H1 (cell line): ENCODE results near the gene NSUN4. TPM values are rescaled to one million over a fixed set of nuclear protein-coding genes. Genes with fewer than 3 reads are reported as not detected.
A peak's percentile ranks its signal among the peaks of the same experiment; 100 is the strongest.

Source experiments
- CHD2 ChIP-seq: IDR thresholded peaks from 2 replicates; pipeline ENCODE4 v1.6.1; 2012; ENCODE audit warnings: low read length, improper control_type of control experiment
- CREB1 ChIP-seq: IDR thresholded peaks from 2 replicates; pipeline ENCODE4 v1.6.1; 2012; ENCODE audit warnings: inconsistent platforms
- FOSL1 ChIP-seq: IDR thresholded peaks from 2 replicates; pipeline ENCODE4 v1.6.1; 2011; ENCODE audit warnings: mild to moderate bottlenecking, low read depth, low read length, moderate library complexity; ENCODE audit not compliant: insufficient read depth
- GABPA ChIP-seq: IDR thresholded peaks from 2 replicates; pipeline ENCODE4 v1.6.1; 2011; ENCODE audit warnings: mild to moderate bottlenecking, low read length, moderate library complexity, borderline replicate concordance; ENCODE audit not compliant: insufficient read depth
- GTF2F1 ChIP-seq: IDR thresholded peaks from 2 replicates; pipeline ENCODE4 v1.6.1; 2012; ENCODE audit warnings: low read depth, low read length, improper control_type of control experiment, borderline replicate concordance
- KDM1A ChIP-seq: fragments of 200-600, 300-600 bp; sonication (generic); IDR thresholded peaks from 2 replicates; pipeline ENCODE4 v1.7.1; 2016; ENCODE audit warnings: mild to moderate bottlenecking, low read length, borderline replicate concordance
- KDM4A ChIP-seq: IDR thresholded peaks from one replicate; pipeline ENCODE4 v1.7.1; 2012; ENCODE audit warnings: low read depth, mild to moderate bottlenecking, moderate library complexity, low read length, inconsistent platforms; ENCODE audit not compliant: severe bottlenecking
- NRF1 ChIP-seq: IDR thresholded peaks from 2 replicates; pipeline ENCODE4 v1.6.1; 2011; ENCODE audit warnings: mild to moderate bottlenecking, low read depth, low read length, improper control_type of control experiment
- RBBP5 ChIP-seq: IDR thresholded peaks from 2 replicates; pipeline ENCODE4 v1.7.1; 2012; ENCODE audit warnings: low read depth, mild to moderate bottlenecking, inconsistent platforms, low read length, moderate library complexity, borderline replicate concordance
- RXRA ChIP-seq: IDR thresholded peaks from 2 replicates; pipeline ENCODE4 v1.6.1; 2011; ENCODE audit warnings: low read depth, mild to moderate bottlenecking, low read length, moderate library complexity; ENCODE audit not compliant: insufficient read depth
- SIN3A ChIP-seq, 2 experiments: IDR thresholded peaks in 1 of 2; conservative IDR thresholded peaks in 1 of 2; 2 replicates each; pipeline ENCODE4 v1.6.1; 2011 to 2012; ENCODE audit warnings: low read length in 2 of 2, improper control_type of control experiment in 1 of 2, low read depth in 1 of 2, mild to moderate bottlenecking in 1 of 2
- SIX5 ChIP-seq: IDR thresholded peaks from 2 replicates; pipeline ENCODE4 v1.6.1; 2011; ENCODE audit warnings: mild to moderate bottlenecking, low read depth, low read length
- SP2 ChIP-seq: IDR thresholded peaks from 2 replicates; pipeline ENCODE4 v1.6.1; 2012; ENCODE audit warnings: mild to moderate bottlenecking, low read length, inconsistent platforms
- SRF ChIP-seq: IDR thresholded peaks from 2 replicates; pipeline ENCODE4 v1.6.1; 2011; ENCODE audit warnings: mild to moderate bottlenecking, low read depth, low read length, moderate library complexity
- TAF7 ChIP-seq: optimal IDR thresholded peaks from 2 replicates; pipeline ENCODE3; 2011; ENCODE audit warnings: low read depth, mild to moderate bottlenecking, inconsistent platforms, low read length, moderate library complexity, borderline replicate concordance
- USF2 ChIP-seq: IDR thresholded peaks from 2 replicates; pipeline ENCODE4 v1.6.1; 2011; ENCODE audit warnings: low read length, improper control_type of control experiment
- ZNF274 ChIP-seq: IDR thresholded peaks from 2 replicates; pipeline ENCODE4 v1.7.0; 2012; ENCODE audit warnings: low read length, borderline replicate concordance; ENCODE audit errors: extremely low read depth
- polyA plus RNA-seq, 7 experiments: library from polyadenylated mRNA; depleted of rRNA in 3 of 7; stranded (reverse) in 5 of 7; unstranded in 2 of 7; fragments of >200 nt in 5 of 7; fragments of 200-250 nt in 2 of 7; gene quantifications; 1 replicate in 5 of 7; 2 replicates in 1 of 7; 4 replicates in 1 of 7; pipeline versions ENCODE4 v1.2.1 to v1.2.3, GENCODE V29; 2011 to 2013; ENCODE audit warnings: missing spikeins in 2 of 7, mixed read lengths in 2 of 7
- total RNA-seq: library from RNA; stranded (reverse); fragmentation: NEBNext Ultra II Directional; extraction: Animal tissue kit (Norgen Biotek cat#: 25700); gene quantifications from 2 replicates; pipeline ENCODE4 v1.2.1, GENCODE V29; 2021
- TF ChIP-seq, protein P1 (sequence below), 3 experiments: IDR thresholded peaks; 1 replicate in 2 of 3; 2 replicates in 1 of 3; pipeline versions ENCODE4 v1.5.1 to v1.6.1; 2011; ENCODE audit warnings: low read length in 3 of 3, mild to moderate bottlenecking in 3 of 3, inconsistent platforms in 2 of 3, low read depth in 1 of 3, moderate library complexity in 1 of 3; ENCODE audit not compliant: insufficient read depth in 1 of 3; ENCODE audit errors: control extremely low read depth in 1 of 3
- TF ChIP-seq, protein P2 (sequence below): IDR thresholded peaks from 2 replicates; pipeline ENCODE4 v1.6.1; 2012; ENCODE audit warnings: inconsistent platforms

Gene NSUN4
- total and polyA plus RNA-seq, 2 of the 8 experiments (the other 6 are each of a cell fraction or from before 2014, with no cell fraction given) = 9.7 to 15.7 TPM

- TF ChIP-seq GTF2F1 = 0 out of 2 replicates have a peak, but pooled peaks have one; percentile 26
- TF ChIP-seq NRF1 = no peak
- no peak for TF ChIP-seq SRF
- no peak for TF ChIP-seq SP2
- TF ChIP-seq SIN3A (conservative IDR thresholded peaks at IDR 0.05 in 1 of 2, IDR thresholded peaks at IDR 0.05 in 1 of 2; ENCODE audit: low read depth in 1 of 2, low read length in 2 of 2) = peak; percentile 2 to 16; a peak in 2 of 4 replicates
- TF ChIP-seq, protein P1, sequence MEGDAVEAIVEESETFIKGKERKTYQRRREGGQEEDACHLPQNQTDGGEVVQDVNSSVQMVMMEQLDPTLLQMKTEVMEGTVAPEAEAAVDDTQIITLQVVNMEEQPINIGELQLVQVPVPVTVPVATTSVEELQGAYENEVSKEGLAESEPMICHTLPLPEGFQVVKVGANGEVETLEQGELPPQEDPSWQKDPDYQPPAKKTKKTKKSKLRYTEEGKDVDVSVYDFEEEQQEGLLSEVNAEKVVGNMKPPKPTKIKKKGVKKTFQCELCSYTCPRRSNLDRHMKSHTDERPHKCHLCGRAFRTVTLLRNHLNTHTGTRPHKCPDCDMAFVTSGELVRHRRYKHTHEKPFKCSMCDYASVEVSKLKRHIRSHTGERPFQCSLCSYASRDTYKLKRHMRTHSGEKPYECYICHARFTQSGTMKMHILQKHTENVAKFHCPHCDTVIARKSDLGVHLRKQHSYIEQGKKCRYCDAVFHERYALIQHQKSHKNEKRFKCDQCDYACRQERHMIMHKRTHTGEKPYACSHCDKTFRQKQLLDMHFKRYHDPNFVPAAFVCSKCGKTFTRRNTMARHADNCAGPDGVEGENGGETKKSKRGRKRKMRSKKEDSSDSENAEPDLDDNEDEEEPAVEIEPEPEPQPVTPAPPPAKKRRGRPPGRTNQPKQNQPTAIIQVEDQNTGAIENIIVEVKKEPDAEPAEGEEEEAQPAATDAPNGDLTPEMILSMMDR (IDR thresholded peaks at IDR 0.05; ENCODE audit: control extremely low read depth in 1 of 3, insufficient read depth in 1 of 3, low read depth in 1 of 3, low read length in 3 of 3) = peak in 2 of 3 experiments; percentile 3 to 9; a peak in 2 of 4 replicates
- peak; percentile 90 for TF ChIP-seq GABPA
- peak; percentile 18; the same call in 1 of the 2 replicates for TF ChIP-seq USF2
- TF ChIP-seq KDM4A = peak; percentile 27
- TF ChIP-seq CREB1 = peak; percentile 42
- TF ChIP-seq CHD2 = no peak
- TF ChIP-seq KDM1A = no peak
- peak; percentile 95 for TF ChIP-seq TAF7
- TF ChIP-seq ZNF274 = no peak
- TF ChIP-seq SIX5 = peak; percentile 84
- TF ChIP-seq FOSL1 = no peak
- no peak for TF ChIP-seq RXRA
- TF ChIP-seq, protein P2, sequence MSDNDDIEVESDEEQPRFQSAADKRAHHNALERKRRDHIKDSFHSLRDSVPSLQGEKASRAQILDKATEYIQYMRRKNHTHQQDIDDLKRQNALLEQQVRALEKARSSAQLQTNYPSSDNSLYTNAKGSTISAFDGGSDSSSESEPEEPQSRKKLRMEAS = peak; percentile 81
- 0 out of 2 replicates have a peak, but pooled peaks have one; percentile 31 for TF ChIP-seq RBBP5
Observed at GRCh38 chr1:46303038-46303871, 37.4 kb upstream of the NSUN4 start, which contains the start of the genes LRRC41 and UQCRH (continued).
